BJ (cell line): ENCODE measurements around the gene PON3. TPM values are rescaled to one million over a fixed set of nuclear protein-coding genes. Genes with fewer than 3 reads are reported as not detected.
"Not testable (repeated sequence)": the region's sequence is repeated elsewhere in the genome, so short reads cannot be mapped to it uniquely, and the experiment has no call there.

Experiments
- CTCF ChIA-PET: fragments of 350-600 bp; formaldehyde crosslinking; extraction: SDS; loops from one replicate; lab custom pipeline; 2021; ENCODE audit warnings: antibody characterized with exemption, inconsistent platforms; lab: Yijun Ruan, JAX
- POLR2A ChIA-PET: fragments of 300-600 bp; sonication (Branson Sonifier 250); formaldehyde crosslinking; extraction: SDS; loops from one replicate; lab custom pipeline; 2021; ENCODE audit warnings: antibody characterized with exemption; lab: Charles Lee
- DNase-seq: peaks from one replicate; pipeline ENCODE4 v3.0.0-alpha.2; 2011; ENCODE audit warnings: low read depth
- H3K27me3 ChIP-seq: 2 replicates; pipeline ENCODE4 v1.6.0; 2011; ENCODE audit warnings: low read length; ENCODE audit not compliant: control insufficient read depth, insufficient read depth
- H3K36me3 ChIP-seq: 2 replicates; pipeline ENCODE4 v1.5.1; 2011; ENCODE audit warnings: low read length; ENCODE audit not compliant: control insufficient read depth, insufficient read depth
- H3K4me3 ChIP-seq: 2 replicates; pipeline ENCODE4 v1.5.1; 2011; ENCODE audit warnings: low read depth, mild to moderate bottlenecking, control low read depth, low read length
- polyA plus RNA-seq: library from polyadenylated mRNA; depleted of rRNA; stranded (reverse); fragments of >200 nt; gene quantifications from 2 replicates; pipeline ENCODE4 v1.2.3, GENCODE V29; 2011
- TF ChIP-seq, protein P1 (sequence below): IDR thresholded peaks from 2 replicates; pipeline ENCODE4 v1.5.1; 2011; ENCODE audit warnings: low read depth, mild to moderate bottlenecking, control low read depth, inconsistent platforms, low read length, moderate library complexity; ENCODE audit not compliant: insufficient read depth

The PON3 gene
- polyA plus RNA-seq, 1 experiment, result not detected

GRCh38 chr7:95394370-95394769 is 1.8 kb downstream of the PON3 start:
- H3K36me3 ChIP-seq, result no peaks in the 10 kb centered on the region
- POLR2A ChIA-PET, result no interaction called here

DNA sequence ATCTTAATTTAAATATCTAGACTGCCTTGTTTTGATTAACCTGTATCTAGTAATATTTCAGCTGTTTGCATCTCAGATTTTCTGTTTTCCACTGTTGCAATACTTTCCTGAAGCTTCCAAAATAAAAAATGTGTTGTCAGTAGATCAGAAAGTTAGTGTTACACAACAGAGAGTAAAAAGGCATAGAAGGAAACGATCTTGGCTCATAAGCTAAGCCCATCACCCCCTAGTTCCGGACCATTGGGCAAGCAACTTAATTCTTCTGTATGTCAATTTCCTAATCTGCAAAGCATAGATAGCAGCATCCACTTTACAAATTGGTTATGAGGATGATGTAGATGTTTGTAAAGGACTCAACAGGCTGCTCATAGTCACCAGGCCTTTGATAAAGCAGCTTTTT is 4.4 kb downstream of the PON3 start:
- DNase-seq, result no peak
- TF ChIP-seq, protein P1, sequence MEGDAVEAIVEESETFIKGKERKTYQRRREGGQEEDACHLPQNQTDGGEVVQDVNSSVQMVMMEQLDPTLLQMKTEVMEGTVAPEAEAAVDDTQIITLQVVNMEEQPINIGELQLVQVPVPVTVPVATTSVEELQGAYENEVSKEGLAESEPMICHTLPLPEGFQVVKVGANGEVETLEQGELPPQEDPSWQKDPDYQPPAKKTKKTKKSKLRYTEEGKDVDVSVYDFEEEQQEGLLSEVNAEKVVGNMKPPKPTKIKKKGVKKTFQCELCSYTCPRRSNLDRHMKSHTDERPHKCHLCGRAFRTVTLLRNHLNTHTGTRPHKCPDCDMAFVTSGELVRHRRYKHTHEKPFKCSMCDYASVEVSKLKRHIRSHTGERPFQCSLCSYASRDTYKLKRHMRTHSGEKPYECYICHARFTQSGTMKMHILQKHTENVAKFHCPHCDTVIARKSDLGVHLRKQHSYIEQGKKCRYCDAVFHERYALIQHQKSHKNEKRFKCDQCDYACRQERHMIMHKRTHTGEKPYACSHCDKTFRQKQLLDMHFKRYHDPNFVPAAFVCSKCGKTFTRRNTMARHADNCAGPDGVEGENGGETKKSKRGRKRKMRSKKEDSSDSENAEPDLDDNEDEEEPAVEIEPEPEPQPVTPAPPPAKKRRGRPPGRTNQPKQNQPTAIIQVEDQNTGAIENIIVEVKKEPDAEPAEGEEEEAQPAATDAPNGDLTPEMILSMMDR, result no peak
- Histone ChIP-seq H3K4me3 (no peak overlapping the region), H3K36me3 (no peaks in the 10 kb centered on the region), H3K27me3 (no peaks in the 10 kb centered on the region)
- ChIA-PET CTCF (interaction anchor here (1.1 to 1.9 kb wide), 2 partner anchors 15 to 35 kb away, joined by 3 to 5 read pairs; no protein-coding TSS in a partner anchor), POLR2A (no interaction called here)

More at GRCh38 chr7:95394370-95394769, 1.8 kb downstream of the PON3 start:
- H3K4me3 ChIP-seq, result no peak overlapping the region
- TF ChIP-seq, protein P1, result no peak
- H3K27me3 ChIP-seq, result peaks cover 2% of the 10 kb centered on the region; the same call in 1 of the 2 replicates
- DNase-seq, result no peak
- CTCF ChIA-PET, result no interaction called here

GRCh38 chr7:95389516-95389915 is 6.7 kb downstream of the PON3 start:
- H3K27me3 ChIP-seq, result no peaks in the 10 kb centered on the region
- TF ChIP-seq, protein P1, result no peak
- no peak for DNase-seq
- H3K4me3 ChIP-seq, result no peak overlapping the region
- H3K36me3 ChIP-seq, result no peaks in the 10 kb centered on the region
- CTCF ChIA-PET, result no interaction called here
- POLR2A ChIA-PET, result no interaction called here

DNA sequence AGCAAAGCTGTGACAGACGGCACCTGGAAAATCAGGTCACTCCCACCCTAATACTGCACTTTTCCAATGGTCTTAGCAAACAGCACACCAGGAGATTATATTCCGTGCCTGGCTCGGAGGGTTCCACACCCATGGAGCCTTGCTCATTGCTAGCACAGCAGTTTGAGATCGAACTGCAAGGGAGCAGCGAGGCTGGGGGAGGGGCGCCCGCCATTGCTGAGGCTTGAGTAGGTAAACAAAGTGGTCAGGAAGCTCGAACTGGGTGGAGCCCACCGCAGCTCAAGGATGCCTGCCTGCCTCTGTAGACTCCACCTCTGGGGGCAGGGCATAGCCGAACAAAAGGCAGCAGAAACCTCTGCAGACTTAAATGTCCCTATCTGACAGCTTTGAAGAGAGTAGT is 16.7 kb downstream of the PON3 start:
- CTCF ChIA-PET, H3K4me3 ChIP-seq, DNase-seq, H3K36me3 ChIP-seq, H3K27me3 ChIP-seq, POLR2A ChIA-PET: not testable (repeated sequence)

DNA sequence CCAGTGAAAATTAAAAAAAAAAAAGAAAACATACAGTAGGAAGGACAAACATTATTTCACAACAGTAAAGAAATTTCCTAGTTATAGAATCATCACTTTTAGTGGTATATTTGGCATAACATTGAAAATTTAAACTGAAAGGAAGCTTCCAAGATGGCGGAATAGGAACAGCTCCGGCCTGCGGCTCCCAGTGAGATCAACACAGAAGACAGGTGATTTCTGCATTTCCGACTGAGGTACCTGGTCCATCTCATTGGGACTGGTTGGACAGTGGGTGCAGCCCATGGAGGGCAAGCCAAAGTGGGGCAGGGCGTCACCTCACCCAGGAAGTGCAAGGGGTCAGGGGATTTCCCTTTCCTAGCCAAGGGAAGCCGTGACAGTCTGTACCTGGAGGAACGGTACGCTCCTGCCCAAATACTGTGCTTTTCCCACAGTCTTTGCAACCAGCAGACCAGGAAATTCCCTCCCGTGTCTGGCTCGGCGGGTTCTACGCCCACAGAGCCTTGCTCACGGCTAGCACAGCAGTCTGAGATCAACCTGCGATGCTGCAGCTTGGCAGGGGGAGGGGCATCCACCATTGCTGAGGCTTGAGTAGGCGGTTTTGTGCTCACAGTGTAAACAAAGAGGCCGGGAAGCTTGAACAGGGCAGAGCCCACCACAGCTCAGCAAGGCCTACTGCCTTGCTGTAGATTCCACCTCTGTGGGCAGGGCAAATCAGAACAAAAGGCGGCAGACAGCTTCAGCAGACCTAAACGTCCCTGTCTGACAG is 19.4 kb downstream of the PON3 start:
- no peak for DNase-seq
- Histone ChIP-seq H3K27me3 (no peaks in the 10 kb centered on the region), H3K4me3 (no peak overlapping the region), H3K36me3 (no peaks in the 10 kb centered on the region)
- TF ChIP-seq, protein P1, result no peak
- POLR2A ChIA-PET, result no interaction called here
- CTCF ChIA-PET, result interaction anchor here (0.8 kb wide), 1 partner anchor 15 kb away, joined by 5 read pairs; no protein-coding TSS in a partner anchor
